ENCODE measurements around the gene TOMM70.

TOMM70 gene

DNA sequence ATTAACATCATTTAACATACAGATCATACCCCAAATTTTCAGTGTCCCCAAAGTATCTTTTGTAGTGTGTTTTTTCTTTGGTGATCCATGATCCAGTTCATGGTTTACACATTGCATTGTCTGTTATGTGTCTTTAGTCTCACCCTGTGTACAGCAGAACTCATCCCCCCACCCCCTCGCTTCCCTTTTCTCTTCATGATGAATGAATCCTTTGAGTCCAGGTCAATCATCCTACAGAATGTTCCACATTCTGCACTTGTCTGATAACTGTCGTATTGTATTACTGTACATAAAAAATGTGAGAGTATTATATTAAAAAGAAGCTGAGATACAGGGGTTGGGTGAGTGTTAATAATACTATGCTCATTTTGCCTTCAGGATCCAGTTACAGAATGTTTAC is 80.9 kb downstream of the TOMM70 start:
- DNase-seq = no peak

GRCh38 chr3:100317912-100318311 is 83.0 kb downstream of the TOMM70 start:
- no peak for DNase-seq

DNA sequence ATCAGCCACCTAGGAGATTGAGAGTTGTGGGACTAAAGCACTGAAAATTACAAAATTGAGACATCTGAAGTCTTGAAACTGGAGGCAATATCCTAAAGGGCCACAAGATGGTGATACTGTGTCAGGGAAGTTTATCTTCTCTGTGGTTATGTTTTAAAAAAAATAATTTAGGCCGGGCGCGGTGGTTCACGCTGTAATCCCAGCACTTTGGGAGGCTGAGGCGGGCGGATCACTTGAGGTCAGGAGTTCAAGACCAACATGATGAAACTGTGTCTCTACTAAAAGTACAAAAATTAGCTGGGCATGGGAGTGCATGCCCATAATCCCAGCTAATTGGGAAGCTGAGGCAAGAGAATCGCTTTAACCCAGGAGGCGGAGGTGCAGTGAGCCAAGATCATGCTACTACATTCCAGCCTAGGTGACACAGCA is 84.2 kb downstream of the TOMM70 start:
- DNase-seq = no peak
